Measurements from ENCODE around the gene SHCBP1.

GRCh38 chr16:46606231-46606630, 14.9 kb downstream of the SHCBP1 start:
- no peak for TF ChIP-seq ATAD3A (CRISPR knock-in tag; IDR thresholded peaks at IDR 0.05)
- TF ChIP-seq NFE2L1 (CRISPR knock-in tag; IDR thresholded peaks at IDR 0.05; ENCODE audit: borderline replicate concordance), result no peak
- TF ChIP-seq ZNF609 (CRISPR knock-in tag; IDR thresholded peaks at IDR 0.05; ENCODE audit: borderline replicate concordance), result no peak
- TF ChIP-seq ZHX1 (CRISPR knock-in tag; IDR thresholded peaks at IDR 0.05; ENCODE audit: low read depth), result no peak

Data from HepG2 (cell line).